ENCODE results near the gene DUXA.

DNA sequence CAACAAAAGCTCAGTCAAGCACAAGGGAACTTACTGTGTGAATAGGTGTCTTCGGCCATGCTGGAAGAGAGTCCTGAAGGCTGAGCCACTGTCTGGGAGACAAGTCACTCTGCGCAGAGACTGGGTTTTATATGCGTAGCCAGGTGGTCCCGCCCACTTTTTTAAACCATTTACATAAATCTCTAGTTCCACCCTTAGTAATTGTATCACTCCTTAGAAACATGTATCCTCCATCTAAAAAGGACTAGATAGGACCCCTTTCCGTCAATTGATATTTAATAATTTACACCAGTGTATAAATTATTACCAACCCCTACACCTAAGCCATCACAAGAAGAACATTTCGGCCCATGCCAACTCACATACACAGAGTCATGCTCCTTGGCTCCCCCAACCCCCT is at the start of gene DUXA:
- no peak for TF ChIP-seq SMC3 (conservative IDR thresholded peaks at IDR 0.05; ENCODE audit: poor library complexity)
- TF ChIP-seq, protein P1, sequence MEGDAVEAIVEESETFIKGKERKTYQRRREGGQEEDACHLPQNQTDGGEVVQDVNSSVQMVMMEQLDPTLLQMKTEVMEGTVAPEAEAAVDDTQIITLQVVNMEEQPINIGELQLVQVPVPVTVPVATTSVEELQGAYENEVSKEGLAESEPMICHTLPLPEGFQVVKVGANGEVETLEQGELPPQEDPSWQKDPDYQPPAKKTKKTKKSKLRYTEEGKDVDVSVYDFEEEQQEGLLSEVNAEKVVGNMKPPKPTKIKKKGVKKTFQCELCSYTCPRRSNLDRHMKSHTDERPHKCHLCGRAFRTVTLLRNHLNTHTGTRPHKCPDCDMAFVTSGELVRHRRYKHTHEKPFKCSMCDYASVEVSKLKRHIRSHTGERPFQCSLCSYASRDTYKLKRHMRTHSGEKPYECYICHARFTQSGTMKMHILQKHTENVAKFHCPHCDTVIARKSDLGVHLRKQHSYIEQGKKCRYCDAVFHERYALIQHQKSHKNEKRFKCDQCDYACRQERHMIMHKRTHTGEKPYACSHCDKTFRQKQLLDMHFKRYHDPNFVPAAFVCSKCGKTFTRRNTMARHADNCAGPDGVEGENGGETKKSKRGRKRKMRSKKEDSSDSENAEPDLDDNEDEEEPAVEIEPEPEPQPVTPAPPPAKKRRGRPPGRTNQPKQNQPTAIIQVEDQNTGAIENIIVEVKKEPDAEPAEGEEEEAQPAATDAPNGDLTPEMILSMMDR (IDR thresholded peaks at IDR 0.05; ENCODE audit: poor library complexity, severe bottlenecking) = no peak
- TF ChIP-seq, protein P2, sequence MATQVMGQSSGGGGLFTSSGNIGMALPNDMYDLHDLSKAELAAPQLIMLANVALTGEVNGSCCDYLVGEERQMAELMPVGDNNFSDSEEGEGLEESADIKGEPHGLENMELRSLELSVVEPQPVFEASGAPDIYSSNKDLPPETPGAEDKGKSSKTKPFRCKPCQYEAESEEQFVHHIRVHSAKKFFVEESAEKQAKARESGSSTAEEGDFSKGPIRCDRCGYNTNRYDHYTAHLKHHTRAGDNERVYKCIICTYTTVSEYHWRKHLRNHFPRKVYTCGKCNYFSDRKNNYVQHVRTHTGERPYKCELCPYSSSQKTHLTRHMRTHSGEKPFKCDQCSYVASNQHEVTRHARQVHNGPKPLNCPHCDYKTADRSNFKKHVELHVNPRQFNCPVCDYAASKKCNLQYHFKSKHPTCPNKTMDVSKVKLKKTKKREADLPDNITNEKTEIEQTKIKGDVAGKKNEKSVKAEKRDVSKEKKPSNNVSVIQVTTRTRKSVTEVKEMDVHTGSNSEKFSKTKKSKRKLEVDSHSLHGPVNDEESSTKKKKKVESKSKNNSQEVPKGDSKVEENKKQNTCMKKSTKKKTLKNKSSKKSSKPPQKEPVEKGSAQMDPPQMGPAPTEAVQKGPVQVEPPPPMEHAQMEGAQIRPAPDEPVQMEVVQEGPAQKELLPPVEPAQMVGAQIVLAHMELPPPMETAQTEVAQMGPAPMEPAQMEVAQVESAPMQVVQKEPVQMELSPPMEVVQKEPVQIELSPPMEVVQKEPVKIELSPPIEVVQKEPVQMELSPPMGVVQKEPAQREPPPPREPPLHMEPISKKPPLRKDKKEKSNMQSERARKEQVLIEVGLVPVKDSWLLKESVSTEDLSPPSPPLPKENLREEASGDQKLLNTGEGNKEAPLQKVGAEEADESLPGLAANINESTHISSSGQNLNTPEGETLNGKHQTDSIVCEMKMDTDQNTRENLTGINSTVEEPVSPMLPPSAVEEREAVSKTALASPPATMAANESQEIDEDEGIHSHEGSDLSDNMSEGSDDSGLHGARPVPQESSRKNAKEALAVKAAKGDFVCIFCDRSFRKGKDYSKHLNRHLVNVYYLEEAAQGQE (IDR thresholded peaks at IDR 0.05; ENCODE audit: borderline replicate concordance) = no peak
- TF ChIP-seq EP300 (conservative IDR thresholded peaks at IDR 0.05; ENCODE audit: poor library complexity, severe bottlenecking) = no peak
- TF ChIP-seq POLR2AphosphoS5 (IDR thresholded peaks at IDR 0.05) = no peak

Measured in neural cell (in vitro differentiated cells).